ENCODE measurements around the gene AMOTL1.

GRCh38 chr11:94781837-94782236 lies 13.7 kb downstream of the AMOTL1 start:
- no peak for TF ChIP-seq CTCF (IDR thresholded peaks at IDR 0.05)
- no peak for TF ChIP-seq EZH2 (IDR thresholded peaks at IDR 0.05)
